Measurements from ENCODE around the gene FAM163A.

DNA sequence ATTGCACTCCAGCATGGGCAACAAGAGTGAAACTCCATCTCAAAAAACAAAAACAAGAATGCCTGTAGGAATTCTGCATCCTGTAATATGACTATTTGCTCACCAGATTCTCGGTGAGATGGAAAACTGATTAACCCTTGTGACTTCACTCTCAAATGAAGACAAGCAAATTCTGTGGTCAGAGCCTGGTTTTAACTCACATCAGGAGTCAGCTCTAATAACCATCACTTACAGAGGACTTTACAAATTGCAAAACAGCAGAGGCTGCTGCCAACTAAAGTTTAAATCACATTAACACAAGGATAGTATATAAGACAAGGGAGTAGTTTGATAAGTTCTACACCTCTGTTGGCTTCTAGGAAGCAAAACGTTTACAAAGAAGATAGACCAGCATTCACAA, 35.7 kb upstream of the FAM163A start:
- TF ChIP-seq POLR2AphosphoS5 (IDR thresholded peaks at IDR 0.05) (no peak), POLR2A (IDR thresholded peaks at IDR 0.05) (no peak), EP300 (IDR thresholded peaks at IDR 0.05) (no peak)
- TF ChIP-seq, protein P1, sequence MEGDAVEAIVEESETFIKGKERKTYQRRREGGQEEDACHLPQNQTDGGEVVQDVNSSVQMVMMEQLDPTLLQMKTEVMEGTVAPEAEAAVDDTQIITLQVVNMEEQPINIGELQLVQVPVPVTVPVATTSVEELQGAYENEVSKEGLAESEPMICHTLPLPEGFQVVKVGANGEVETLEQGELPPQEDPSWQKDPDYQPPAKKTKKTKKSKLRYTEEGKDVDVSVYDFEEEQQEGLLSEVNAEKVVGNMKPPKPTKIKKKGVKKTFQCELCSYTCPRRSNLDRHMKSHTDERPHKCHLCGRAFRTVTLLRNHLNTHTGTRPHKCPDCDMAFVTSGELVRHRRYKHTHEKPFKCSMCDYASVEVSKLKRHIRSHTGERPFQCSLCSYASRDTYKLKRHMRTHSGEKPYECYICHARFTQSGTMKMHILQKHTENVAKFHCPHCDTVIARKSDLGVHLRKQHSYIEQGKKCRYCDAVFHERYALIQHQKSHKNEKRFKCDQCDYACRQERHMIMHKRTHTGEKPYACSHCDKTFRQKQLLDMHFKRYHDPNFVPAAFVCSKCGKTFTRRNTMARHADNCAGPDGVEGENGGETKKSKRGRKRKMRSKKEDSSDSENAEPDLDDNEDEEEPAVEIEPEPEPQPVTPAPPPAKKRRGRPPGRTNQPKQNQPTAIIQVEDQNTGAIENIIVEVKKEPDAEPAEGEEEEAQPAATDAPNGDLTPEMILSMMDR (IDR thresholded peaks at IDR 0.05): no peak

Data from suprapubic skin (tissue), 4 donors.